Dermis blood vessel endothelial cell (primary cell): ENCODE measurements around the gene ADGRA1. TPM values are rescaled to one million over a fixed set of nuclear protein-coding genes. Genes with fewer than 3 reads are reported as not detected.

Source experiments
- total RNA-seq: library from RNA; depleted of rRNA; stranded (reverse); fragments of >200 nt; gene quantifications from 2 replicates; pipeline ENCODE4 v1.2.3, GENCODE V29; 2014

ADGRA1 gene
- total RNA-seq, 1 donor from 2014 or later, result not detected

Other genes starting within 250 kb of the ADGRA1 start
- 0.19 and 0.85 TPM in 2 replicates for gene CFAP46, start 145.4 kb upstream of the ADGRA1 start, total RNA-seq
- gene KNDC1, start 72.3 kb downstream of the ADGRA1 start, total RNA-seq, result 0.28 TPM in 1 of 2 replicates, not detected in the other
- not detected in 2 replicates for gene UTF1, start 142.3 kb downstream of the ADGRA1 start, total RNA-seq
- gene VENTX, start 149.9 kb downstream of the ADGRA1 start, total RNA-seq, result not detected in 2 replicates
- gene ADAM8, start 188.9 kb downstream of the ADGRA1 start, total RNA-seq, result 0.14 and 0.68 TPM in 2 replicates
- gene TUBGCP2, start 220.9 kb downstream of the ADGRA1 start, total RNA-seq, result 33.5 and 47.7 TPM in 2 replicates
- gene ZNF511, start 221.0 kb downstream of the ADGRA1 start, total RNA-seq, result 23.2 and 24.7 TPM in 2 replicates
- not detected in 2 replicates for gene CALY, start 249.0 kb downstream of the ADGRA1 start, total RNA-seq